NCI-H1694 (cell line): ENCODE data around the gene PARN.
"Not testable (repeated sequence)": the region's sequence is repeated elsewhere in the genome, so short reads cannot be mapped to it uniquely, and the experiment has no call there.

Experiments used
- DNase-seq: peaks from one replicate; lab custom pipeline; 2025; lab: John Stamatoyannopoulos, UW

PARN gene

DNA sequence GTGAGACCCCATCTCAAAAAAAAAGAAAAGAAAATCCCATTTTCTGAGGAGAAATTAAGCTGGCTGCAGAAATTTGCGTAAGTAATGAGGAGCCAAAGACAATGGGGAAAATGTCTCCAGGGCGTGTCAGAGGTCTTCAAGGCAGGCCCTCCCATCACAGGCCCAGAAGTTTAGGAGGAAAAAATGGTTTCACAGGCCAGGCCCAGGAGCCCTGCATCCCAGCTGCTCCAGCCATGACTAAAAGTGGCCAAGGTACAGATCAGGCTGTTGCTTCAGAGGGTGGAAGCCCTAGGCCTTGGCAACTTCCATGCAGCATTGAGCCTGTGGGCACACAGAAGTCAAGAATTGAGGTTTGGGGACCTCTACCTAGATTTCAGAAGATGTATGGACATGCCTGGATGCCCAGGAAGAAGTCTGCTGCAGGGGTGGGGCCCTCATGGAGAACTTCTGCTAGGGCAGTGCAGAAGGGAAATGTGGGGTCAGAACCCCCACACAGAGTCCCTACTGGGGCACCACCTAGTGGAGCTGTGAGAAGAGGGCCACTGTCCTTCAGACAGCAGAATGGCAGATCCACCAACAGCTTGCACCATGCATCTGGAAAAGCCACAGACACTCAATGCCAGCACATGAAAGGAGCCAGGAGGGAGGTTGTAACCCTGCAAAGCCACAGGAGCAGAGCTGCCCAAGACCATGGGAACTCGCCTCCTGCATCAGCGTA is 55.2 kb downstream of the PARN start:
- not testable (repeated sequence) for DNase-seq

GRCh38 chr16:14572535-14572934 is 57.5 kb downstream of the PARN start:
- DNase-seq: no peak

DNA sequence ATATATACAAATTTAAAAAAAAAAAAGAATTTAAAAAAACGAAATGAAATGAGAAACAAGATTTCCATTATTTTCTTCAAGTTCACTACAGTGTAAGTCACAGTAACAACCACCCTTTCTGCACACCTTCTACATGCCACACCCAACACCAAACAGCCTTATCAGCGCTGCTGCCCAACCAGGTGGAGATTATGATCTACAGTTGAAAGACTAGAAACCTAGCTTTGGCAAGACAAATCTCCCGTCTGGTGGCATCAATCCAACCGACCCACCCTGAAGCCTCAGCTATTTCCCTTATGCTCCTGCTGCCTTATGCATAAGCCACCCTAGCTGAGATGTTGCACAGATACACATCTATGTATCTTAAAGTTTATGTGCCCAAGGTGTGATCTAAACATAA is 60.8 kb downstream of the PARN start:
- no peak for DNase-seq

DNA sequence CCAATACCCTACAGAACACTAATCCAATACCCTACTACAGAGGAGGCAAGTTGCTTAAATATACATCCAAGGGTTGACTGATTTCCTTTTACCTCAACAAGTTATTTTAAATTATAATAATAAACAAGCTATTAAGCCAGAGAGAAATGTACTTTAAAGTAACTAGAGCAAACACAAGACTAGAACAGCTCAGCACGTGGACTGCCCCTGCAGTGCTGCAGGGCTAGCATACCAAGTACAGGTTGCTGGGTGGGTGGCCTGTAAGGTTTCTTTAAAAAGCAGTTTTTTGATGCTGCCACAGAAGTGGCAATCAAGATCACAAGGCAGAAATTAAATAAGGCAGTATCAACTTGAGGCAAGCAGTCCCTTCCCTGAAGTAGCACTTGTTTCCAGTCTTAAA is 63.5 kb downstream of the PARN start:
- DNase-seq: no peak

DNA sequence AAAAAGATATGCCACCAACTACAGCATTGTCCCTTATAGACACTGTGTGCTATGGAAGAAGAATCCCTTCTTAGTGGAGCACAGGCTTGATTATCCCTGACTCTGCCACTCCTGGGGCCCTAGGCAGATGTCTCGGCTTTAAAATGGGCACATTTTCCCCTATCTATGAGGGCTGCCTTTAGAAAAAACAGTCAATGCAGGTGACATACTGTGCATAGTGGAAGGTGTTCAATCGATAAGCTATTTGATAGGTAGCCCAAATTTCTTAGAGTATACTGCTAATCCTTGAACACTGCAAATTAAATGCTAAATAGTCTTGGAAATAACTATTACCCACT is 64.4 kb downstream of the PARN start:
- DNase-seq: no peak

DNA sequence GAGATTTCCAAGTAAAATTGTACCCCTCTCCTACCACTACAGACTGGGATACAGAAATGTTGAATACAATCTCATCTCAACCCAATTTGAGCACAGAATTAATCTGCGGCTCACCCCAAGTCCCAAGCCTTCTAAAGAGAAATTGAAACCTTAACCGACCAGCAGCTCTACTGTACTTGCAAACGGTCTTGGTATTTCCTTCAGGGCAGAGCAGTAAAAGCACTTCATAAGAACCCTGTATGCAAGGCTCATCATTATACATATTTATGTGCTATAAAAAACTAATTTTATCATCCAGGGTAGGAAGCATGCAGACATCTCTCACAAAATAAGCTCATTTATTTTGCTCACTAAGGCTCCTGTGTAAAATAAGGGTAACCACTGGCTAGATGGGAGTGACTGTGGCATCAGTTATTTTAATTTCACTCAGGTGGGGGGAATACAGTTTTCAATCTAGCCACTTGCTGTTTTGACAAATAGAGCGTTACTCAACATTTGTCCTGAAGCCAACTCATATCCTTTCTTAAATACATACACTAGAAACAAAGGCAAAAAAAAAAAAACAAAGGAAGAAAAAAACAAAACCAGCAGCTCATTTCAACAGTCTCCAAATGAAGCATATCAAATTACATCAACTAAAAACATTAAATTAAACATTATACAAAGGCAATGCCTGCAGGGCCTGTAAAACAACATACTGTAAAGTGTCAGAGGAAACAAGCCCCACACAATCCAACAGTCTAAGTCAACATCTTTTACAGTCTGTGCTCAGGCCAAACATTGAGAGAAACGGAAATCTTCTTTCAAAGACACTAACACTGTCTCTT is 65.0 kb downstream of the PARN start:
- no peak for DNase-seq

GRCh38 chr16:14564323-14564722 is 65.7 kb downstream of the PARN start:
- no peak for DNase-seq

DNA sequence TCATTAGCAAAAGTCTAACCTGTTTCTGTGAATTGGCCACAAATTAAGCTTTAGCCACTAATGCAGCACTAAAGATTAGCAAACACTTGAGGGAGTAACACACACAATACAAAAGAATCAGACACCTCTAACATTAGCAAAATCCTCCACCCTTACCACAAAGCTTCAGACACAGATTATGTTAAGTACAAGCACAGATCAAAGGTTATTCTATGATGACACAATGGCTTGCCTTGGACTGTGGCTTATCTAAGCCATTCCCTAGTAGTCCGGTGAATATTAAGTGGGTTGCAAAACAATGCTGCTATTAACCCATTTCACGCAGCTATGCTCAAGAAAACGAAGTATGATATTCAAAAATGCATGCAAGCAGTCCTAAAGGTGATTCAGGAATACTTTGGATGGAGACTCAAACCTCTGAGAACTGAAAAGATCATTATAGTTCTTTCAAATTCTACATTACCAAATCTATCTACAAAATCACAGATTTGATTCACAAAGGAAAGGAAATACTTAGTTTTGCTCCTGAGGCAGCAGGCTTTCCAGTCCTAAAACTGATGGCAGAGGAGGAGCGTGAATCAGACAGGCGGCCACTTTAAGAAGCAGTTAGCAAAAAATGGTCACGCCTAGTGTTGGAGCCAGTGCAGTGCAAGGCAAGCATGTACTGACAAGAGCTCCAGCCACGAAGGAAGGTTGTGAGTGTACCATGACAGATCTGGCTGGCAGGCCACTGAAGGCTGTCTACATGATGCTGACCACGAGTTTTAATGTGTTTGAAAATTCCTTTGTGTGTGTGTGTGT is 67.2 kb downstream of the PARN start:
- no peak for DNase-seq

DNA sequence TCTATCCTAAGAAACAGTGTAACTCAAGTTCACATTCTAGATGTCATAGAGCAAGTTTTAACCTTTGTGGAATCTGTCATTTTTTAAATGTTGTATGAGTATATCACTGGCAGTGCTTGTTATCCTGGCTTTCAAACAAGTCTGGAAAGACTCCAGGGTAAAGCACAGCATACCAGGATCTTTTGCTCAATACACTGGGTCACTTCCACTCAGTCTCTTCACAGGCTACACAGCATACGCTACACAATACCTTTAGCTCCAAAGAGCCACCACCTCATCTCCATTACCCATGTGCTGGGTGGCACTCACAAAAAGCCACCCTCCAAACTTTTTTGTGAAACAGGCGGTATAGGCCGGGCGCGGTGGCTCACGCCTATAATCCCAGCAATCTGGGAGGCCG is 69.5 kb downstream of the PARN start:
- DNase-seq: no peak

GRCh38 chr16:14559809-14560241 is 70.2 kb downstream of the PARN start:
- no peak for DNase-seq

- DNase-seq: no peak
Observed at GRCh38 chr16:14553447-14553846, 76.6 kb downstream of the PARN start.

DNA sequence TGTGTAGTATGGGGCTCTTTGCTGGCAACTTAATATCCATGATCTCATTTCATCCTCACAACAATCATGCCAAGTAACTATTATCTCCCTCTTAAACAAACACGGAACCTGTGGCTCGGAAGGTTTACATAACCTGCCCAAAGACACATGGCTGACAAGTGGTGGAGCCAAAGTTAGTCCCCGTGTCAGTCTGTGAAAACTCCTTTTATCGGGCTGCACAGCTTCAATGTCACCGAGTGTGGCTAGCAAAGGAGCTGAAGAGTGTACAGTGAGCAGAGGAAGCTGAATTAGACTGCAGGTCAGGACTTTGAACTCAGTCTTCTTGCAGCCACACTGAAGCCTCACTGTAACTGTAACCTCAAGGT is 80.3 kb downstream of the PARN start:
- no peak for DNase-seq

DNA sequence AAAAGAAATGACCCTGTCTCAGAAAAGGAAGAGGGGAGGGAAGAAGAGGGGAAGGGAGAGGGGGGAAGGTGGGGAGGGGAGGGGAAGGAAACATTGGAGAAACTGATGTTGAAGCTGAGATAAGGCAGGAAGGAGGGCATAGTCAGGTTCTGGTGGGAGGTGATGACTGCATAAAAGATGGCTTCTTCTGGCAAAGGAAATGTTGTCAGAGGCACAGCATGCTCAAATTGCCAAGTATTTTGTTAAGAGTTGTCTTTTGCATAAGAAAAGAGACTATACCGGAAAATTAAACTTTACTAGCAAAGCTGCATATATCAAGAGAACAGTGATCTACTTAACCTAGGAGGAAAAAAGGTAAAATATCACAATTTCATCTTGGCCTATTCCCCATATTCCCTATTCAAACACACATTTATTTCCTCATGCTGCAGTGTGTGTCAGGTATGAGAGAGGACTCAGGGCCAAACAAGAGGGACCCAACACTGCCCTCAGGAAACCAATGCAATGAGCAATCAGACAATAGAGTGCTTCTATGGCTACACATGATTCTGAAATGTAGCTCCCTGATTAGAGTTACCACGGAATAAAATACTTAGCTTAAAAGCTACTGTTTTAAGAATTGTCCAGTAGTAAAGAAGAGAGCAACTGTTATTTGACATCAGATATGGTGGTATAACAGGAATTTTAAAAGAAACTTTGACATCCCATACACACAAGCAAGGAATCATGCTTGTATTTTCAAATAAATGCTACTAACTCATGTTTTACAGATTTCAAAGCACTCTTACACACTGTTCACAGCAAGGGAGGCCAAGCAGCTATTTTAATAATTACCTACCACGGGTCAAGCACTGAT is 80.9 kb downstream of the PARN start:
- no peak for DNase-seq

GRCh38 chr16:14545346-14545884 is 84.6 kb downstream of the PARN start:
- no peak for DNase-seq

DNA sequence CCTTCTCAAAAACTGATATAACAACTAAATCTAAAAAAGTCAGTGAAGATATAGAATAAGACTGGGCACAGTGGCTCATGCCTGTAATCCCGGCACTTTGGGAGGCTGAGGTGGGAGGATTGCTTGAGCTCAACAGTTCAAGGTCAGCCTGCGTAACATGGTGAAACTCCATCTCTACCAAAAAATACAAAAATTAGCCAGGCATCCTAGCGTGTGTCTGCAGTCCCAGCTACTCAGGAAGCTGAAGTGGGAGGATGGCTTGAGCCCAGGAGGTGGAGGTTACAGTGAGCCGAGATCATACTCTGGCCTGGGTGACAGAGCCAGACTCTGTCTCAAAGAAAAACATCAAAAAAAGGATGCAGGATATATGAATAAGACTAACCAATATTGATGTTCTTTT is 85.2 kb downstream of the PARN start:
- DNase-seq: not testable (repeated sequence)

- DNase-seq: no peak
Observed at GRCh38 chr16:14539631-14540030, 90.4 kb downstream of the PARN start.

DNA sequence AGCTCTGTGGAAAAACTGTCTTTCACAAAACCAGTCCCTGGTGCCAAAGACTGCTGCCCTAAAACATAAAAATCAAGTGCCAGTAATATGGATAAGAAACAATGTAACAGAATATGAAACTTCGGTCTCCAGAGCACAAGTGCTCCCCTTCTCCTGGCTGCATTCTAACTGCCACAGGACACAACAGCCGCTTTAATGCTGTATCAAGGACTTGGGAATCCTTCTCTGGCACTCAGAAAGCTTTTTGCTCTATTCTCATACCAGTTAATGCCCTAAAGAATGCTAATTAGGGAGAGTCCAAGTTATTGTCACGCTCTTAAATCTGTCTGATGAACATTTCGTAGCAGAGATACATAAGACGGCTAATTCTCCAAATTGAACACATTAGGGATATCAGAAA is 90.9 kb downstream of the PARN start:
- DNase-seq: no peak

DNA sequence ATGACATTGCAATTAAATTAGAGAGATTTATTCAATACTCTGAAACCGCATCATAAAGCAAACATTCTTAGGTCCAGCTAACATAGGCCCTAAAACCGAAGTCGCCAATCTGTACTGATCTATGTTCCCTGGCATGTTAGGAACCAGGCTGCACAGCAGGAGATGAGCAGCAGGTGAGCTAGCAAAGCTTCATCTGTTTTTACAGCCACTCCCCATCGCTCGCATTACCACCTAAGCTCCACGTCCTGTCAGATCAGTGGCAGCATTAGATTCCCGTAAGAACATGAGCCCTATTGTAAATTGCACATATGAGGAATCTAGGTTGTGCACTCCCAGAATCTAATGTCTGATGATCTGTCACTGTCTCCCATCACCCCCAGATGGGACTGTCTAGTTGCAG is 91.5 kb downstream of the PARN start:
- no peak for DNase-seq

DNA sequence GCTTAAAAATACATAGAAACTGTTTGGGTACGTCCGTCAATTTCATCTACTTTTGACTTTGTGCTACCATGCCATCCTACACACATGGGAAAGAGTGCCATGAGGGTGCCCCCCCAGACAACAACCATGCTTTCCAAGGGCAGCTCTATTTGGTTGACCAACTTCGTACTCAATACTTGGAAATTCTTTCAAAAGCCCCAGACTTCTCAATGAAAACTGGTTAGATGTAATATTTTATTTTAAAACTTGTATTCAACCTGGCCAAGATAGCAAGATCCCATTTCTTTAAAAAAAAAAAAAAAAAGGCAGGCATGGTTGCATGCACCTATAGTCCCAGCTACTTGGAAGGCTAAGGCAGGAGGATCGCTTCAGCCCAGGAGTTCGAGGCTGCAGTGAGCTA is 98.4 kb downstream of the PARN start:
- no peak for DNase-seq

DNA sequence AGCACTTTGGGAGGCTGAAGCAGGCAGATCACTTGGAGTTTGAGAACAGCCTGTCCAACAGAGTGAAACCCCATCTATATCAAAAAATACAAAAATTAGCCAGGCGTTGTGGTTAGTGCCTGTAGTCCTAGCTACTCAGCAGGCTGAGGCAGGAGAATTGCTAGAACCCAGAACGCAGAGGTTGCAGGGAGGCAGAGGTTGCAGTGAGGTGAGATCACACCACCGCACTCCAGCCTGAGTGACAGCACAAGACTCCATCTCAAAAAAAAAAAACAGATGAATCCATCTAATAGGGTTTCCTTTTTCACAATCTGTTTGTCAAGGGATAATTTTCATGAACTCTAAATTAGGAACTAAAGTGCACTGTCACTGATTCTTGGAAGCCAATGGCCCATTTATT is 99.0 kb downstream of the PARN start:
- no peak for DNase-seq

- DNase-seq: no peak
Observed at GRCh38 chr16:14530046-14530445, 100.0 kb downstream of the PARN start.
